Upper lobe of left lung (tissue), 4 donors: ENCODE data around the gene DUS1L.

Source experiments
- CTCF ChIP-seq, 6 experiments: fragments of 450-650 bp in 4 of 6; fragments of 200-600 bp in 2 of 6; sonication (generic) in 2 of 6; IDR thresholded peaks; one replicate each; pipeline ENCODE4 v1.5.1; 2016 to 2019; ENCODE audit warnings: antibody characterized with exemption in 6 of 6
- POLR2A ChIP-seq, 4 donors: fragments of 450-650 bp; IDR thresholded peaks; one replicate each; pipeline ENCODE4 v1.5.1; 2016 to 2017; ENCODE audit warnings: antibody characterized with exemption in 4 of 4, mild to moderate bottlenecking in 2 of 4

DNA sequence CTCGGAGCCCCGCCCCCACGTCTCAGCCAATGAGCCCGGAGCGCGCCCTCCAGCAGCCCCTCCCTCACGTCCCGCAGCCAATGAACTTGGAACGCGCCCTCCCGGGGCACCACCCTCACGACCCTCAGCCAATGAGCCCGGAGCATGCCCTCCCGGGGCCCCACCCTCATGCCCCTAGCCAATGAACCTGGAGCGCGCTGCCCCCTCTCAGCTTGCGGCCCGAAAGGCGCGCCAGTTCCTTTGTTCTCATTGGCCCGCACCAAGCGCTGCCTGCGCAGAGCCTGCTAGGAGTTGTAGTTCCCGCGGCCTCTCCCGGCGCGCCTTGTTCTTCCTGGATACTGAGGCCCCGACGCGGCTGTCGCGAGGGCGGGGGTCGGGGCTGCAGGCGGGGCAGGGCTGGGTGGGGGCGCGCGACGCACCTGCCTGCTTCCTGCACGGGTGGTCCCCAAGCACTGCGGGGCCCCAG, 42.6 kb downstream of the DUS1L start, which contains the start of gene LRRC45:
- TF ChIP-seq POLR2A (IDR thresholded peaks at IDR 0.05) (no peak), CTCF (IDR thresholded peaks at IDR 0.05) (no peak)
